G401 (cell line): ENCODE results near the gene APC. TPM values are rescaled to one million over a fixed set of nuclear protein-coding genes. Genes with fewer than 3 reads are reported as not detected.
A peak's percentile ranks its signal among the peaks of the same experiment; 100 is the strongest.

Experiments used
- DNase-seq: peaks from one replicate; pipeline ENCODE4 v3.0.0-alpha.2; 2015; ENCODE audit warnings: low spot score
- in situ Hi-C: cut with HindIII; loops from 2 replicates; pipeline ENCODE4 v1.10.0; 2016; ENCODE audit warnings: low sequenced_read_pairs, mixed read lengths
- total RNA-seq: library from RNA; depleted of rRNA; stranded (reverse); fragments of >200 nt; shearing (Covaris generic); gene quantifications from 2 replicates; pipeline ENCODE4 v1.2.3, GENCODE V29; 2014

Gene APC
- total RNA-seq, 1 experiment from 2014 or later = 21.6 TPM

DNA sequence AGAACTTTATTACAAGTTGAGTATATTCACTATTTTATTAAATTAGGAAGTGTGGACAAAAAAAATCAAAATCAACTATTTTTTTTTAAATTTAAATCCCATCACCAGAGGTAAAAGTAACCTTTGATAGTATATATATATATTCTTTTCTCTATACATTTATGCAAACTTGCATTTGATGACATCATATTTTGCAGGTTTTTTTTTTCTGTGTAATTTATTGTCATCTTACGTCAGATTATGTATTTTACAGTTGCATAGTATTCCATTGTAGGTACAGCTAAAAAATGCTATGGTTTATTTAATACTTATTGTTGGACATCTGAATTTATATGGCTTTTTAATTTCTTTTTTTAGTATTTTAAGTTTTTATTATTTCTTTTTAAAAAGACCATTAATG lies 25.5 kb downstream of the APC start:
- DNase-seq = no peak
- in situ Hi-C loops = no loop called here

DNA sequence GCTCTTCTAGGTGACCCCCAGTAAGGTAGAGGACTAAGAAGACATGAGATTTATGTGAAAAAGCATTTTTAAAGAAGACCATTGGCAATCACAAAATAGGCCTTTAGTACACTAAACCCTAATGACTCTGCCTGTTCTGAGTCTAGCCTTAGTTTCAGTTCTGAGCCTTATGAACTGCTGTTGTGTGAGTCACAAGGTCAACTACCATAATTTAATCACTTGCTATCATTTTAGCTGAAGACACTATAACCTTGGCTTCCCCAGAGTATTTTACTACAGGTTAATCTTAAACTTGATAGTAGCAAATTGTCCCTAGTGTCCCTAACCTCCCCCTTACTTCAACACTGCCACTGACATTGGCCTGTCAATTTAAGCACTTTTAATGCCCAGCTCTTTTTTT lies 34.4 kb downstream of the APC start:
- no peak for DNase-seq
- in situ Hi-C loops = no loop called here

DNA sequence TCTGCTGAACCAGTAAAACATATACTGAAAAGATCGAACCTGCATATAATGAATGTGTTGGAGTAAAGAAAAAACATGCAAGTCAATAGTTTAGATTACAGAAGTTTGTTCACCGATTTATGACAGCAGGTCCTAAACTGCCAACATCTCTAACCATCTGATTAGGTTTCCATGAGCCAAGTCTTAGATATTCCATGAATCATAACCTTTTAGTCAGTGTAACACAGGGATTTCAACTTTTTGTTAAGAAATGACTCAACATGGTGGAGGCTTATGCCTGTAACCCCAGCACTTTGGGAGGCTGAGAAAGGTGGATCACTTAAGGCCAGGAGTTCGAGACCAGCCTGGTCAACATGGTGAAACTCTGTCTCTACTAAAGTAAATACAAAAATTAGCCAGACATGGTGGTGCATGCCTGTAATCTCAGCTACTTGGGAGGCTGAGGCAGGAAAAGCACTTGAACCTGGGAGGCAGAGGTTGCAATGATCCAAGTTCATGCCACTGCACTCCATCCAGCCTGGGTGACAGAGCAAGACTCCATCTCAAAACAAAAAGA lies 38.7 kb downstream of the APC start:
- DNase-seq = no peak
- in situ Hi-C loops = no loop called here

DNA sequence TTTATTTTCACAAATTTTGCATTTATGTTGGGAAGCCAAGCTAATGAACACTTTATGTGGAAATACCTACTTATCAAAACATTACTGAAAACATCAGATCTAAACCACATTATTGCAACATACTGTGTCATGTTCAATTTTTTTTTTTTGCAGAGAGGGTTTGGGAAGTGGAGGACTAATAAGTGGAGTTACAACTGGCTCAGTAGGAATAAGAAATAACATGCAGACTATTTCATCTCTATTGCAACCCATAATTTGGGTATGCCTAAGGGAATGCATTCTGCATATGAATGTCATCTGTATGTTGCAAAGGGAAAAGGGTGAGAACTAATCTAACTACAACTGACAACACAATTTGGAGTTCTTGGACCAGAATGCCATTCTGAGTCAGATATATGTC lies 41.8 kb downstream of the APC start:
- in situ Hi-C loops = no loop called here
- DNase-seq = no peak

- in situ Hi-C loops = no loop called here
- DNase-seq = no peak
Measured at GRCh38 chr5:112784726-112785125, 47.0 kb downstream of the APC start.

GRCh38 chr5:112787261-112787660 lies 49.6 kb downstream of the APC start:
- no peak for DNase-seq
- in situ Hi-C loops = no loop called here

DNA sequence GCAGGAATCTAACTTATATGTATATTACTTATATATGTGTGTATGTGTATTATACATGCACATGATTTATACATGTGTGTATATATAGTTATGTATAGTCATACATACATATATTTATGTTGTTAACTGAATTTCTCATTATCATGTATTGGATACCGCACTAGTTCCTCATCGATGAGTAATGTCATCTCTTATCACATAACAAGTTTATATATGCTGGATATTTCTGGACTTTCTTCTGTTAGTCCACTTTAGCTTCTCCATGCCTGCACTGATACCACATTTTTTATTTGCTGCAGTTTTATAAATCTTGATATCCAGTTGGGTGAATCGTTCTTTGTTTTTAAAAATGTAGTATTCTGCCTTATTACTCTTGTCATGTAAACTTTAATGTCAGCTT lies 50.2 kb downstream of the APC start:
- in situ Hi-C loops = no loop called here
- DNase-seq = no peak

DNA sequence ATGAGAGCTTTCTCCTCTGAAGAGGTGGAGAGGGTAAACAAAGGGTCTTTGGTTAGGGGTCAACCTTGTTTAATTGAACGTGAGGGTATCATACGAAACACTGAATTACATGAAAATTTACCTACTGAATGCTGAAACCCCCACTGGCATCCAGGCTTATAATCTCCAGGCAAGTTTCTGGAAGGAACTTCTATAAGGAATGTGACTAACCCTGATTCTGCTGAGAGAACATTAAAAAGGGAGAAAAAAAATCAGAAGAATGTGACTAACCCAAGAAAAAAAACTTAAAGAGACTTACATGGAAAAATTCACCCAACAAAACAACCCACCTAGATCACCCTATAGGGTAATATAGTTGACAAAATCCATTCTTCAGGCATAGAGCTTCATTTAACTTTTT lies 55.5 kb downstream of the APC start:
- DNase-seq = no peak
- in situ Hi-C loops = no loop called here

DNA sequence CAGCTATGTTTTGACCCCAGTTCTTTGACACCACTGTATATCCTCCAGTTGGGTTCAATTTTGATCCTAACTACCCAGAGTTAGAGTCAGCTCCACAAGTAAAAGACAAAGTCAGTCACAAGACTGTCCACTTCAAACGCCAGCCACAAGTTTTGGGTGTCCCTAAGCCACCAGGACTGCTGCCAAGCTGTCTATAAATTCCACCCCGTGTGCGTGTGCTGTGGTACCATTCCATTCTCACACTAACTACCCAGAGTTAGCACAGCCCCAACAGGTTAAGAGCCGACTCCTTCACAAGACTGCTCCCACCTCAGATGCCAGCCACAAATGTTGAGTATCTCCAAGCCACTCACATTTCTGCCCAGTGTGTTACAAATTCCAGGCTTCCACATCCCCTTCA lies 56.7 kb downstream of the APC start:
- in situ Hi-C loops = no loop called here
- no peak for DNase-seq

DNA sequence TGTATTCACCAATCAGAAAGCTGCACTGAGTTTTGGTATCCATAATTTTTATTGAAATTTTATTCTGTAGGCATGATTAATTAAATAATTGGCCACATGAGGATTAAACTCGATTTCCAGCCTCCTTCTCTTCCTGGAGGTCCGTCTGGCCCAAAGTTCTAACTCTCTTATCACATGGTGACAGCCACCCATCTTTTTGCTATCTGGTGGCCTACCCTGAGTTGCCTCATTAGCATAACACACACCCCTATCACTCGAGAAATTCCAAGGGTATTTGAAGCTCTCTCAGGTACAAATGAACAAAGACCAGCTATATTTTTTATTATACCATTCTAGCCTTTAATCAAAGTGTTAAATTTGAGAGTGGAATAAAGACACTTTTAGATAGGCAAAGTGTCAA lies 57.7 kb downstream of the APC start:
- in situ Hi-C loops = no loop called here

DNA sequence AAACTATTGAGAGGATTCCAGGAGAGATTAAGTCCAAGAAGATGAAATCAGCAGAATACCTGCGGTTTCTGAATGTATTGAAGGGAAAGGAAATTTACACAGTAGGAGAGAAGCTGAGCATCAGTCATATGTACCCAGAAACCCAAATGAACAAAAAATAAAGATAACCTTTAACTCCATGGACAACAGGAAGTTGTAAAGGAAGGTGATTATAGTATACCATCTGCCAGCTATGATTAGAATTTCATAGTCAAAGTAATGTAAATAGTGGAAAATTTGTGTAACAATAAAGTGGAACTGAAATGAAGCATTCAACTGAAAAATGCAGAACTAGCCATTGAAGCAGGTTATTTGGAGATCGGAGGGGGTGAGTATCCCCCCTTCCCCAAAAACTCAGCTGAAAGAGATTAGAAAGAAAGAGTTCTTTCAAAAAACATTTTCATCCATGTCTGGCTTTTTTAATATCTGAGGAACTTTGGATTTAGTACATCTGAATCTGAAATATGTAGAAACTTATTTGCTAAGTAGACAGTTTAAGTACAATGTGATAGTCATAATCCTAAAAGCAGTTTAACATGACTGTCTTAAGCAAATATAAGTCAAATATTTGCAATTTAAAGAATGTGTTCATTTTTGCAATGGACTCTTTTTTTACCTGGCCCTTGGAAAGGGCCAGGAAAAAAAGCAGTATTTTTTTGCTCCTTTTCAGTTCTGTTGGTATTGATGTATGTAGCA lies 58.4 kb downstream of the APC start:
- DNase-seq = no peak
- in situ Hi-C loops = no loop called here

More for the DNA sequence above, 57.7 kb downstream of the APC start:
- no peak for DNase-seq

GRCh38 chr5:112799661-112800060 lies 62.0 kb downstream of the APC start:
- peak; percentile 24 for DNase-seq
- in situ Hi-C loops = no loop called here

- in situ Hi-C loops = no loop called here
- DNase-seq = peak; percentile 59
Measured at GRCh38 chr5:112800891-112801290, 63.2 kb downstream of the APC start.

- DNase-seq = no peak
- in situ Hi-C loops = no loop called here
Measured at GRCh38 chr5:112811023-112811422, 73.3 kb downstream of the APC start.

DNA sequence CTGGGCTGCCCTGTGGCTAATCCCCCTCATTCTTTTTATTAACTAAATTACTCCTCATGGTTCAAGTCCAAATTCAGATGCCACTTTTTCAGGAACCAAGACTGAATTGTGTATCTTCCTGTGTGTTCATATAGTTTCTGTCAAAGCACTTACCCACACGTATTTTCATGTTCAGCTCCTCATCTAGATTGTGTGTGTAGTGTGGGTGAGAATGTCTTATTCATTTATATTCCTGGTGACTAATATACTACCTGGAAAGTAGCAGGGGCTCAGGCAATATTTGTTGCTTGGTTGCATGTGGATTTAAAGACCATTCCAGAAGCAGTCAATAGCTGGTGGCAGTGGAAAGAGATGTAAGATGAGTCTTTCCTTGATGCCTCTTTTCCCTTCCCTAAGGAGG lies 74.9 kb downstream of the APC start:
- DNase-seq = no peak
- in situ Hi-C loops = no loop called here

GRCh38 chr5:112820246-112820645 lies 82.6 kb downstream of the APC start:
- in situ Hi-C loops = no loop called here

DNA sequence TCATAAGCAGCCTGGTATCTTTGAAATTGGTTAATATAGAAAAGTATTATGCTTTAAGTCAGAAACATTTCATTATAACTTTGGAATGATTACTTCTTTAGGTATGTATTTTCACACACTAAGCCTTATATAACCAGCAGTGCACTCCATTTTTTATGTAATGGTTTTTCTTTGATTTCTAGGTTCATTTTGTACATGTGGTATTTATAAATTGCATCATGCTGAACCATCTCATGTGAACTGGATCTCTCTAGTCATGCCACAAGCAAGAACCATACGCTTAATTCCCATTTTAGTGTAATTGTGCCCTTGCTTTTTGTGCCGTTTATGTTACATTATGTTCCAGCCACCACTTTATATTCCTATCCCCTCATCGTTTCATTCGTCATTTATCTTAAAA lies 84.8 kb downstream of the APC start:
- in situ Hi-C loops = no loop called here
- no peak for DNase-seq

More at GRCh38 chr5:112820246-112820645, 82.6 kb downstream of the APC start:
- DNase-seq = no peak

GRCh38 chr5:112823181-112823580 lies 85.5 kb downstream of the APC start:
- in situ Hi-C loops = no loop called here
- DNase-seq = no peak

- DNase-seq = no peak
- in situ Hi-C loops = no loop called here
Measured at GRCh38 chr5:112823656-112824055, 86.0 kb downstream of the APC start.

DNA sequence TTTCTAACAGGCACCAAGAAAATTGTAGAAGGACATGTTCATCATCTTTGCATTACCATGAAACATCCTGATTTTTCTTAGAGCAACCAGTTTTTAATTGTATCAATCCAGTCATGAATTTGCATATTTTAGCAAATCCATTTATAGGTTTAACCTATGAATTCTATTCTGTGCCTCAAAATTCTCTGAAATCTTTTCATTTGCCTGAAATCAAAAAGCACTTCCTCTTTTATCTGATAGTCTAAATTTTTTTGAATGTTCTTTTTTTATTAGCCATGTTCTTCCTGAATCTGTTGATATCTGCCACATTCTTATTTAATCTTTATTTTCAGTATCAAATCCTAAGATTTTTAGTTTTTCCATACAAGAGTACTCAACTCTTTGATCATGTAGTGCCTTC lies 86.5 kb downstream of the APC start:
- DNase-seq = no peak
- in situ Hi-C loops = no loop called here

GRCh38 chr5:112830378-112830777 lies 92.7 kb downstream of the APC start:
- in situ Hi-C loops = no loop called here
- no peak for DNase-seq
